ENCODE results near the gene EPB41L4B.

Gene EPB41L4B

GRCh38 chr9:109290385-109290784 lies 30.5 kb downstream of the EPB41L4B start (continued):
- TF ChIP-seq ZNF571 (tag by site-specific recombination; IDR thresholded peaks at IDR 0.05) (no peak), BCL6B (tag by site-specific recombination; IDR thresholded peaks at IDR 0.05) (no peak)

GRCh38 chr9:109289931-109290330 lies 30.9 kb downstream of the EPB41L4B start:
- Histone ChIP-seq H3K4me1 (ENCODE audit: control insufficient read depth, insufficient read depth, low read length) (no peaks in the 10 kb centered on the region), H3K9me3 (ENCODE audit: control insufficient read depth, insufficient read depth, low read depth, low read length) (no peaks in the 10 kb centered on the region), H3K36me3 (ENCODE audit: control insufficient read depth in 2 of 2, insufficient read depth in 1 of 2, low read length in 2 of 2) (no peaks in the 10 kb centered on the region), H3K27ac (ENCODE audit: extremely low read depth, low read depth, low read length) (no peak overlapping the region), H3K4me3 (ENCODE audit: low read depth, low read length) (no peak overlapping the region)
- no peak for TF ChIP-seq PBX3 (CRISPR knock-in tag; IDR thresholded peaks at IDR 0.05)
- TF ChIP-seq ZNF621 (tag by site-specific recombination; IDR thresholded peaks at IDR 0.05): no peak
- no peak for TF ChIP-seq YY2 (tag by site-specific recombination; IDR thresholded peaks at IDR 0.05)
- TF ChIP-seq SP7 (tag by site-specific recombination; IDR thresholded peaks at IDR 0.05): no peak
- TF ChIP-seq BCL11B (tag by site-specific recombination; IDR thresholded peaks at IDR 0.05; ENCODE audit: low read depth): no peak
- no peak for TF ChIP-seq ZNF133 (tag by site-specific recombination; IDR thresholded peaks at IDR 0.05)
- no peak for TF ChIP-seq ZSCAN30 (tag by site-specific recombination; IDR thresholded peaks at IDR 0.05)
- no peak for TF ChIP-seq ZFP3 (tag by site-specific recombination; IDR thresholded peaks at IDR 0.05; ENCODE audit: low read depth)
- no peak for TF ChIP-seq GLIS1 (tag by site-specific recombination; IDR thresholded peaks at IDR 0.05)
- TF ChIP-seq ZSCAN23 (tag by site-specific recombination; IDR thresholded peaks at IDR 0.05): no peak
- TF ChIP-seq ZNF2 (tag by site-specific recombination; IDR thresholded peaks at IDR 0.05): no peak
- TF ChIP-seq ZNF138 (tag by site-specific recombination; IDR thresholded peaks at IDR 0.05; ENCODE audit: borderline replicate concordance): no peak
- no peak for TF ChIP-seq ZNF558 (tag by site-specific recombination; IDR thresholded peaks at IDR 0.05)
- no peak for TF ChIP-seq ZNF169 (tag by site-specific recombination; IDR thresholded peaks at IDR 0.05)
- no peak for TF ChIP-seq REPIN1 (tag by site-specific recombination; IDR thresholded peaks at IDR 0.05; ENCODE audit: low read depth)
- TF ChIP-seq ZBTB26 (tag by site-specific recombination; optimal IDR thresholded peaks at IDR 0.05): no peak
- no peak for TF ChIP-seq ZNF354C (tag by site-specific recombination; IDR thresholded peaks at IDR 0.05; ENCODE audit: borderline replicate concordance, low read depth)
- CTCF ChIA-PET: no interaction called here
- POLR2A ChIA-PET: no interaction called here

GRCh38 chr9:109289186-109289585 lies 31.7 kb downstream of the EPB41L4B start:
- ChIA-PET POLR2A (no interaction called here), CTCF (no interaction called here)
- Histone ChIP-seq H3K9me3 (ENCODE audit: control insufficient read depth, insufficient read depth, low read depth, low read length) (no peaks in the 10 kb centered on the region), H3K36me3 (ENCODE audit: control insufficient read depth in 2 of 2, insufficient read depth in 1 of 2, low read length in 2 of 2) (no peaks in the 10 kb centered on the region), H3K4me1 (ENCODE audit: control insufficient read depth, insufficient read depth, low read length) (no peaks in the 10 kb centered on the region), H3K27ac (ENCODE audit: extremely low read depth, low read depth, low read length) (no peak overlapping the region), H3K4me3 (ENCODE audit: low read depth, low read length) (no peak overlapping the region)
- no peak for TF ChIP-seq ZNF112 (tag by site-specific recombination; IDR thresholded peaks at IDR 0.05)
- no peak for TF ChIP-seq ZBTB17 (tag by site-specific recombination; IDR thresholded peaks at IDR 0.05)
- TF ChIP-seq ZNF433 (tag by site-specific recombination; IDR thresholded peaks at IDR 0.05; ENCODE audit: low read depth): no peak
- no peak for TF ChIP-seq ZNF280D (tag by site-specific recombination; IDR thresholded peaks at IDR 0.05)
- TF ChIP-seq ZNF184 (tag by site-specific recombination; IDR thresholded peaks at IDR 0.05): no peak
- TF ChIP-seq ZNF132 (tag by site-specific recombination; IDR thresholded peaks at IDR 0.05; ENCODE audit: borderline replicate concordance): no peak
- no peak for TF ChIP-seq FEZF1 (tag by site-specific recombination; IDR thresholded peaks at IDR 0.05)
- TF ChIP-seq ZBTB6 (tag by site-specific recombination; IDR thresholded peaks at IDR 0.05): no peak
- no peak for TF ChIP-seq ZNF311 (tag by site-specific recombination; IDR thresholded peaks at IDR 0.05; ENCODE audit: borderline replicate concordance)

Measured in HEK293 (cell line).